ENCODE measurements around the gene GFER.

- TF ChIP-seq FOXJ3 (CRISPR knock-in tag; IDR thresholded peaks at IDR 0.05), result no peak
- no peak for TF ChIP-seq TEAD4 (IDR thresholded peaks at IDR 0.05; ENCODE audit: borderline replicate concordance, insufficient read depth)
- TF ChIP-seq CTCF (IDR thresholded peaks at IDR 0.05), result no peak
- no peak for TF ChIP-seq FOXM1 (IDR thresholded peaks at IDR 0.05; ENCODE audit: low read depth)
- TF ChIP-seq MAX (IDR thresholded peaks at IDR 0.05; ENCODE audit: low read depth), result no peak
- no peak for TF ChIP-seq EZH2phosphoT487 (IDR thresholded peaks at IDR 0.05; ENCODE audit: borderline replicate concordance, low read depth)
Observed at GRCh38 chr16:1991135-1991551, 7.2 kb downstream of the GFER start.
